GM12878 (cell line): ENCODE results near the gene HBD. TPM values are rescaled to one million over a fixed set of nuclear protein-coding genes. Genes with fewer than 3 reads are reported as not detected.

Experiments
- ATAC-seq: fragments of 200-7000 bp; cut with Tn5 transposase; 3 replicates; pipeline ENCODE4 v1.9.1; 2020; ENCODE audit warnings: mild to moderate bottlenecking, moderate library complexity
- BruUV-seq: library from RNA; stranded (reverse); fragments of 400-500 nt; replicated peaks from 2 replicates; lab custom pipeline; 2021; lab: Mats Ljungman, UMichigan
- CTCF ChIA-PET: fragments of 300-600 bp; sonication (Branson Sonifier 250); formaldehyde crosslinking; extraction: SDS; loops from one replicate; lab custom pipeline; 2021; ENCODE audit warnings: inconsistent platforms; lab: Yijun Ruan, JAX
- POLR2A ChIA-PET: fragments of 350-600 bp; formaldehyde crosslinking; extraction: SDS; loops from one replicate; lab custom pipeline; 2021; ENCODE audit warnings: inconsistent platforms; lab: Charles Lee
- RAD21 ChIA-PET: fragments of 300-600 bp; sonication (Branson Sonifier 250); formaldehyde crosslinking; loops from one replicate; lab custom pipeline; 2023; ENCODE audit warnings: antibody characterized with exemption; ENCODE audit not compliant: unreplicated experiment; lab: Charles Lee
- SMC1A ChIA-PET: fragments of 300-600 bp; sonication (Branson Sonifier 250); formaldehyde crosslinking; loops from one replicate; lab custom pipeline; 2023; ENCODE audit not compliant: unreplicated experiment, uncharacterized antibody; lab: Charles Lee
- DNase-seq: peaks from one replicate; pipeline ENCODE4 v3.0.0-alpha.2; 2011; ENCODE audit warnings: low read depth, low spot score
- FAIRE-seq: peaks from 3 replicates; lab custom pipeline; 2011; peaks lifted over from hg19 to GRCh38; lab: Jason Lieb, UNC
- H2AFZ ChIP-seq: 2 replicates; pipeline ENCODE4 v1.6.0; 2011; ENCODE audit warnings: low read depth, low read length, control low read depth; ENCODE audit not compliant: control insufficient read depth
- H3K27ac ChIP-seq: 2 replicates; pipeline ENCODE4 v1.5.1; 2011; ENCODE audit warnings: control low read depth; ENCODE audit not compliant: control insufficient read depth, insufficient read depth
- H3K27me3 ChIP-seq, 2 experiments: replicated peaks in 1 of 2; 2 replicates each; pipeline versions ENCODE4 v1.6.0 to v1.6.1; 2011; ENCODE audit warnings: low read length in 1 of 2; ENCODE audit not compliant: control insufficient read depth in 2 of 2, insufficient read depth in 2 of 2
- H3K36me3 ChIP-seq, 2 experiments: 2 replicates each; pipeline ENCODE4 v1.5.1; 2011; ENCODE audit warnings: low read length in 1 of 2; ENCODE audit not compliant: control insufficient read depth in 2 of 2, insufficient read depth in 2 of 2
- H3K4me1 ChIP-seq: 2 replicates; pipeline ENCODE4 v1.6.1; 2011; ENCODE audit warnings: mild to moderate bottlenecking, low read length, moderate library complexity, mixed read lengths; ENCODE audit not compliant: control insufficient read depth, insufficient read depth
- H3K4me2 ChIP-seq: 2 replicates; pipeline ENCODE4 v1.6.0; 2011; ENCODE audit warnings: control low read depth; ENCODE audit not compliant: control insufficient read depth, insufficient read depth
- H3K4me3 ChIP-seq: fragments of 200-600 bp; sonication (generic); 2 replicates; pipeline ENCODE4 v1.5.1; 2016
- H3K79me2 ChIP-seq: 2 replicates; pipeline ENCODE4 v1.6.0; 2011; ENCODE audit warnings: low read length; ENCODE audit not compliant: control insufficient read depth, insufficient read depth
- H3K9ac ChIP-seq: 2 replicates; pipeline ENCODE4 v1.8.0; 2011; ENCODE audit warnings: low read length, control low read depth, mixed read lengths; ENCODE audit not compliant: control insufficient read depth, insufficient read depth
- H3K9me3 ChIP-seq: replicated peaks from 3 replicates; pipeline ENCODE4 v1.5.1; 2011; ENCODE audit warnings: mild to moderate bottlenecking, low read length; ENCODE audit not compliant: control insufficient read depth, insufficient read depth
- H4K20me1 ChIP-seq: 2 replicates; pipeline ENCODE4 v1.6.0; 2011; ENCODE audit not compliant: control insufficient read depth, insufficient read depth
- GATAD2B ChIP-seq: fragments of 450-650 bp; conservative IDR thresholded peaks from 2 replicates; pipeline ENCODE4 v1.6.1; 2017; ENCODE audit warnings: low read depth, mild to moderate bottlenecking, moderate library complexity
- KAT2A ChIP-seq: conservative IDR thresholded peaks from 2 replicates; pipeline ENCODE4 v1.6.1; 2011; ENCODE audit warnings: low read depth, low read length; ENCODE audit not compliant: control insufficient read depth
- LARP7 ChIP-seq: fragments of 450-650 bp; IDR thresholded peaks from 2 replicates; pipeline ENCODE4 v1.6.1; 2017; ENCODE audit warnings: mild to moderate bottlenecking
- NBN ChIP-seq: fragments of 450-650 bp; IDR thresholded peaks from 2 replicates; pipeline ENCODE4 v1.6.1; 2016
- NFIC ChIP-seq: IDR thresholded peaks from 2 replicates; pipeline ENCODE4 v1.6.1; 2012; ENCODE audit warnings: low read depth, mild to moderate bottlenecking, inconsistent platforms, low read length, moderate library complexity
- NFYB ChIP-seq: IDR thresholded peaks from 2 replicates; pipeline ENCODE4 v1.6.1; 2011; ENCODE audit warnings: low read depth, mild to moderate bottlenecking, low read length, improper control_type of control experiment, moderate library complexity; ENCODE audit not compliant: insufficient read depth
- RB1 ChIP-seq: fragments of 450-650 bp; formaldehyde crosslinking; IDR thresholded peaks from 2 replicates; pipeline ENCODE4 v1.6.1; 2017; ENCODE audit warnings: mild to moderate bottlenecking, borderline replicate concordance
- SREBF2 ChIP-seq: IDR thresholded peaks from 2 replicates; pipeline ENCODE4 v1.6.1; 2012; ENCODE audit warnings: mild to moderate bottlenecking, low read length
- STAT3 ChIP-seq: IDR thresholded peaks from 2 replicates; pipeline ENCODE4 v1.6.1; 2011; ENCODE audit warnings: low read depth, low read length, improper control_type of control experiment
- SUZ12 ChIP-seq: fragments of 200-600 bp; sonication (generic); IDR thresholded peaks from one replicate; pipeline ENCODE4 v1.6.1; 2018; ENCODE audit warnings: antibody characterized with exemption, mild to moderate bottlenecking; ENCODE audit not compliant: unreplicated experiment
- TCF12 ChIP-seq: IDR thresholded peaks from 2 replicates; pipeline ENCODE4 v1.6.1; 2011; ENCODE audit warnings: low read depth, mild to moderate bottlenecking, low read length
- WGBS: methylation state at CpG from one replicate; pipeline ENCODE4 v1.1.6; 2016; ENCODE audit warnings: low lambda C conversion rate; ENCODE audit not compliant: insufficient replicate concordance, insufficient coverage; ENCODE audit errors: missing lambda C conversion rate; 5-methylcytosine and 5-hydroxymethylcytosine counted together
- in situ Hi-C: fragments of 300-500 bp; cut with MboI; formaldehyde crosslinking; loops from 9 replicates; pipeline ENCODE4 v1.14.3; 2018; ENCODE audit warnings: mixed read lengths
- intact Hi-C: fragments of 100-400 bp; cut with micrococcal nuclease; formaldehyde crosslinking; loops from one replicate; pipeline ENCODE4 v1.14.2; 2022; ENCODE audit not compliant: unreplicated experiment
- polyA plus RNA-seq, 11 experiments: library from polyadenylated mRNA; depleted of rRNA in 4 of 11; unstranded in 6 of 11; stranded (reverse) in 5 of 11; fragments of >200 nt; fragmentation: Nextera tagmentation in 4 of 11; fragmentation: Illumina TruSeq in 1 of 11; extraction: Ambion mirVana in 4 of 11; extraction: Trizol in 1 of 11; gene quantifications; 1 replicate in 1 of 11; 2 replicates in 10 of 11; pipeline versions ENCODE4 v1.2.1 to v1.2.3, GENCODE V29; 2011 to 2016; ENCODE audit warnings: inconsistent platforms in 2 of 11, missing spikeins in 2 of 11, low read depth in 1 of 11
- total RNA-seq, 4 experiments: library from RNA; depleted of rRNA in 3 of 4; stranded (reverse); fragments of >200 nt in 3 of 4; fragmentation: Illumina TruSeq in 1 of 4; extraction: Trizol in 1 of 4; gene quantifications; 2 replicates each; pipeline versions ENCODE4 v1.2.1 to v1.2.3, GENCODE V29; 2013 to 2021
- TF ChIP-seq, protein P1 (sequence below): fragments of 450-650 bp; formaldehyde crosslinking; IDR thresholded peaks from 2 replicates; pipeline ENCODE4 v1.4.0; 2020; ENCODE audit warnings: mild to moderate bottlenecking, moderate library complexity
- TF ChIP-seq, protein P2 (sequence below): IDR thresholded peaks from 2 replicates; pipeline ENCODE4 v1.6.1; 2012; ENCODE audit warnings: mild to moderate bottlenecking, low read depth, low read length
- TF ChIP-seq, protein P3 (sequence below): fragments of 450-650 bp; formaldehyde crosslinking; IDR thresholded peaks from 2 replicates; pipeline ENCODE4 v1.4.0; 2022; ENCODE audit warnings: mild to moderate bottlenecking, moderate library complexity

HBD gene
- total and polyA plus RNA-seq, 10 of the 15 experiments (the other 5 are each of a cell fraction or from before 2014, with no cell fraction given), result 0.11 to 0.32 TPM; not detected in 8

DNA sequence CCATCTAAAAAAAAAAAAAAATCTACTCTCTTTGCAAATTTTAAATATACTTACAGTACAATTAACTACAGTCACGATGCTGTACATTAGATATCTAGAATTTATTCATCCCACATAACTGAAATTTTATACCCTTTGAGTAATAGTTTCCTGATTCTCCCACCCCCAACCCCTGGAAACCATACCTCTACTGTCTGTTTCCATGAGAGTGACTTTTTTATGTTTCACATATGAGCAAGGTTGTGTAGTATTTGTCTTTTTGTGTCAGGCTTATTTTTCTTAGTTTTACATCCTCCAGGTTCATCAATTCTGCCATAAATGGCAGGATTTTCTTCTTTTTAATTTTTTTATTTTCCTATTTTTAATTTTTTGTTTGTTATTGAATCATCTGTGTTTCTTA lies 10.6 kb downstream of the HBD start:
- no peak for ATAC-seq
- SMC1A ChIA-PET, result no interaction called here
- Histone ChIP-seq H3K4me2 (no peak overlapping the region), H3K27ac (no peak overlapping the region), H3K4me3 (no peak overlapping the region), H3K27me3 (no peaks in the 10 kb centered on the region), H3K36me3 (no peaks in the 10 kb centered on the region), H3K9me3 (no peaks in the 10 kb centered on the region), H2AFZ (no peak overlapping the region), H3K9ac (no peak overlapping the region), H4K20me1 (no peaks in the 10 kb centered on the region), H3K4me1 (no peaks in the 10 kb centered on the region), H3K79me2 (no peaks in the 10 kb centered on the region)
- FAIRE-seq, result no peak
- RAD21 ChIA-PET, result no interaction called here
- POLR2A ChIA-PET, result no interaction called here
- 0% methylated on average over 1 of the region's 1 CpG for whole genome bisulfite sequencing
- no peak for TF ChIP-seq LARP7
- no peak for TF ChIP-seq KAT2A
- TF ChIP-seq, protein P1, sequence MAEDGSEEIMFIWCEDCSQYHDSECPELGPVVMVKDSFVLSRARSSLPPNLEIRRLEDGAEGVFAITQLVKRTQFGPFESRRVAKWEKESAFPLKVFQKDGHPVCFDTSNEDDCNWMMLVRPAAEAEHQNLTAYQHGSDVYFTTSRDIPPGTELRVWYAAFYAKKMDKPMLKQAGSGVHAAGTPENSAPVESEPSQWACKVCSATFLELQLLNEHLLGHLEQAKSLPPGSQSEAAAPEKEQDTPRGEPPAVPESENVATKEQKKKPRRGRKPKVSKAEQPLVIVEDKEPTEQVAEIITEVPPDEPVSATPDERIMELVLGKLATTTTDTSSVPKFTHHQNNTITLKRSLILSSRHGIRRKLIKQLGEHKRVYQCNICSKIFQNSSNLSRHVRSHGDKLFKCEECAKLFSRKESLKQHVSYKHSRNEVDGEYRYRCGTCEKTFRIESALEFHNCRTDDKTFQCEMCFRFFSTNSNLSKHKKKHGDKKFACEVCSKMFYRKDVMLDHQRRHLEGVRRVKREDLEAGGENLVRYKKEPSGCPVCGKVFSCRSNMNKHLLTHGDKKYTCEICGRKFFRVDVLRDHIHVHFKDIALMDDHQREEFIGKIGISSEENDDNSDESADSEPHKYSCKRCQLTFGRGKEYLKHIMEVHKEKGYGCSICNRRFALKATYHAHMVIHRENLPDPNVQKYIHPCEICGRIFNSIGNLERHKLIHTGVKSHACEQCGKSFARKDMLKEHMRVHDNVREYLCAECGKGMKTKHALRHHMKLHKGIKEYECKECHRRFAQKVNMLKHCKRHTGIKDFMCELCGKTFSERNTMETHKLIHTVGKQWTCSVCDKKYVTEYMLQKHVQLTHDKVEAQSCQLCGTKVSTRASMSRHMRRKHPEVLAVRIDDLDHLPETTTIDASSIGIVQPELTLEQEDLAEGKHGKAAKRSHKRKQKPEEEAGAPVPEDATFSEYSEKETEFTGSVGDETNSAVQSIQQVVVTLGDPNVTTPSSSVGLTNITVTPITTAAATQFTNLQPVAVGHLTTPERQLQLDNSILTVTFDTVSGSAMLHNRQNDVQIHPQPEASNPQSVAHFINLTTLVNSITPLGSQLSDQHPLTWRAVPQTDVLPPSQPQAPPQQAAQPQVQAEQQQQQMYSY (CRISPR knock-in tag), result no peak
- TF ChIP-seq SREBF2, result no peak
- TF ChIP-seq, protein P2, sequence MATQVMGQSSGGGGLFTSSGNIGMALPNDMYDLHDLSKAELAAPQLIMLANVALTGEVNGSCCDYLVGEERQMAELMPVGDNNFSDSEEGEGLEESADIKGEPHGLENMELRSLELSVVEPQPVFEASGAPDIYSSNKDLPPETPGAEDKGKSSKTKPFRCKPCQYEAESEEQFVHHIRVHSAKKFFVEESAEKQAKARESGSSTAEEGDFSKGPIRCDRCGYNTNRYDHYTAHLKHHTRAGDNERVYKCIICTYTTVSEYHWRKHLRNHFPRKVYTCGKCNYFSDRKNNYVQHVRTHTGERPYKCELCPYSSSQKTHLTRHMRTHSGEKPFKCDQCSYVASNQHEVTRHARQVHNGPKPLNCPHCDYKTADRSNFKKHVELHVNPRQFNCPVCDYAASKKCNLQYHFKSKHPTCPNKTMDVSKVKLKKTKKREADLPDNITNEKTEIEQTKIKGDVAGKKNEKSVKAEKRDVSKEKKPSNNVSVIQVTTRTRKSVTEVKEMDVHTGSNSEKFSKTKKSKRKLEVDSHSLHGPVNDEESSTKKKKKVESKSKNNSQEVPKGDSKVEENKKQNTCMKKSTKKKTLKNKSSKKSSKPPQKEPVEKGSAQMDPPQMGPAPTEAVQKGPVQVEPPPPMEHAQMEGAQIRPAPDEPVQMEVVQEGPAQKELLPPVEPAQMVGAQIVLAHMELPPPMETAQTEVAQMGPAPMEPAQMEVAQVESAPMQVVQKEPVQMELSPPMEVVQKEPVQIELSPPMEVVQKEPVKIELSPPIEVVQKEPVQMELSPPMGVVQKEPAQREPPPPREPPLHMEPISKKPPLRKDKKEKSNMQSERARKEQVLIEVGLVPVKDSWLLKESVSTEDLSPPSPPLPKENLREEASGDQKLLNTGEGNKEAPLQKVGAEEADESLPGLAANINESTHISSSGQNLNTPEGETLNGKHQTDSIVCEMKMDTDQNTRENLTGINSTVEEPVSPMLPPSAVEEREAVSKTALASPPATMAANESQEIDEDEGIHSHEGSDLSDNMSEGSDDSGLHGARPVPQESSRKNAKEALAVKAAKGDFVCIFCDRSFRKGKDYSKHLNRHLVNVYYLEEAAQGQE, result no peak
- TF ChIP-seq STAT3, result no peak
- TF ChIP-seq, protein P3, sequence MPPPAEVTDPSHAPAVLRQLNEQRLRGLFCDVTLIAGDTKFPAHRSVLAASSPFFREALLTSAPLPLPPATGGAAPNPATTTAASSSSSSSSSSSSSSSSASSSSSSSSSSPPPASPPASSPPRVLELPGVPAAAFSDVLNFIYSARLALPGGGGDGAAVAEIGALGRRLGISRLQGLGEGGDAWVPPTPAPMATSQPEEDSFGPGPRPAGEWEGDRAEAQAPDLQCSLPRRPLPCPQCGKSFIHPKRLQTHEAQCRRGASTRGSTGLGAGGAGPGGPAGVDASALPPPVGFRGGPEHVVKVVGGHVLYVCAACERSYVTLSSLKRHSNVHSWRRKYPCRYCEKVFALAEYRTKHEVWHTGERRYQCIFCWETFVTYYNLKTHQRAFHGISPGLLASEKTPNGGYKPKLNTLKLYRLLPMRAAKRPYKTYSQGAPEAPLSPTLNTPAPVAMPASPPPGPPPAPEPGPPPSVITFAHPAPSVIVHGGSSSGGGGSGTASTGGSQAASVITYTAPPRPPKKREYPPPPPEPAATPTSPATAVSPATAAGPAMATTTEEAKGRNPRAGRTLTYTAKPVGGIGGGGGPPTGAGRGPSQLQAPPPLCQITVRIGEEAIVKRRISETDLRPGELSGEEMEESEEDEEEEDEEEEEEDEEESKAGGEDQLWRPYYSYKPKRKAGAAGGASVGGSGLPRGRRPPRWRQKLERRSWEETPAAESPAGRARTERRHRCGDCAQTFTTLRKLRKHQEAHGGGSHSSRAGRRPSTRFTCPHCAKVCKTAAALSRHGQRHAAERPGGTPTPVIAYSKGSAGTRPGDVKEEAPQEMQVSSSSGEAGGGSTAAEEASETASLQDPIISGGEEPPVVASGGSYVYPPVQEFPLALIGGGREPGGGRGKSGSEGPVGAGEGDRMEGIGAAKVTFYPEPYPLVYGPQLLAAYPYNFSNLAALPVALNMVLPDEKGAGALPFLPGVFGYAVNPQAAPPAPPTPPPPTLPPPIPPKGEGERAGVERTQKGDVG (CRISPR knock-in tag), result no peak
- TF ChIP-seq RB1, result no peak
- no peak for TF ChIP-seq SUZ12
- no peak for TF ChIP-seq TCF12
- TF ChIP-seq NFIC, result no peak
- TF ChIP-seq GATAD2B, result no peak
- no peak for TF ChIP-seq NFYB
- TF ChIP-seq NBN, result no peak
- intact Hi-C loops, result no loop called here
- no peak for DNase-seq
- in situ Hi-C loops, result no loop called here
- no TSS peak for BruUV-seq
- CTCF ChIA-PET, result no interaction called here
